Uterus (tissue), 4 donors: ENCODE measurements around the gene NOXA1. TPM values are rescaled to one million over a fixed set of nuclear protein-coding genes. Genes with fewer than 3 reads are reported as not detected.
A peak's percentile ranks its signal among the peaks of the same experiment; 100 is the strongest.

ENCODE experiments used
- DNase-seq, 2 donors: peaks; one replicate each; pipeline ENCODE4 v3.0.0-alpha.2; 2019 to 2020
- H3K27ac ChIP-seq, 2 donors: fragments of 200-600 bp; sonication (generic); 1 replicate in 1 of 2; 2 replicates in 1 of 2; pipeline ENCODE4 v1.5.1; 2016 to 2018
- H3K27me3 ChIP-seq, 2 donors: fragments of 200-600 bp; sonication (generic); one replicate each; pipeline ENCODE4 v1.5.1; 2018 to 2019; ENCODE audit warnings: control low read depth in 1 of 2
- H3K36me3 ChIP-seq, 2 donors: fragments of 200-600 bp; sonication (generic); one replicate each; pipeline ENCODE4 v1.5.1; 2019; ENCODE audit warnings: control low read depth in 1 of 2
- H3K4me1 ChIP-seq, 2 donors: fragments of 200-600 bp; sonication (generic); one replicate each; pipeline ENCODE4 v1.5.1; 2018 to 2019; ENCODE audit warnings: control low read depth in 1 of 2
- H3K4me3 ChIP-seq, 2 donors: fragments of 200-600 bp; sonication (generic); 1 replicate in 1 of 2; 2 replicates in 1 of 2; pipeline ENCODE4 v1.5.1; 2018 to 2019; ENCODE audit warnings: mild to moderate bottlenecking in 1 of 2
- H3K9me3 ChIP-seq, 2 donors: fragments of 200-600 bp; sonication (generic); one replicate each; pipeline ENCODE4 v1.5.1; 2019; ENCODE audit warnings: control low read depth in 1 of 2
- CTCF ChIP-seq, 4 experiments: fragments of 200-600 bp in 2 of 4; fragments of 450-650 bp in 2 of 4; sonication (generic) in 2 of 4; IDR thresholded peaks; one replicate each; pipeline ENCODE4 v1.5.1; 2016 to 2019; ENCODE audit warnings: antibody characterized with exemption in 4 of 4, mild to moderate bottlenecking in 2 of 4, moderate library complexity in 1 of 4
- POLR2A ChIP-seq, 2 donors: fragments of 450-650 bp; IDR thresholded peaks; one replicate each; pipeline ENCODE4 v1.6.1; 2016; ENCODE audit warnings: antibody characterized with exemption in 2 of 2, mild to moderate bottlenecking in 1 of 2, moderate library complexity in 1 of 2
- intact Hi-C: fragments of 100-400 bp; cut with DNase I; formaldehyde crosslinking; loops from one replicate; pipeline ENCODE4 v1.15.1; 2023; ENCODE audit warnings: low total_unique reads
- total RNA-seq, 4 donors: library from RNA; depleted of rRNA in 3 of 4; stranded (reverse); fragments of >200 nt in 3 of 4; gene quantifications; one replicate each; pipeline versions ENCODE4 v1.1.0 to v1.2.4, GENCODE V29; 2014 to 2023
- donor health status: DM: yes; HTN: yes; CAD: no.

NOXA1 gene
- total RNA-seq, 4 donors from 2014 or later, result 0.29 to 13.3 (median 3.4) TPM

- Histone ChIP-seq H3K4me3 (peak overlapping the region in 1 of 2 donors; percentile 18), H3K9me3 (no peaks in the 10 kb centered on the region), H3K27me3 (no peaks in the 10 kb centered on the region), H3K4me1 (peaks cover 0 to 8% of the 10 kb centered on the region in 2 donors), H3K36me3 (no peaks in the 10 kb centered on the region), H3K27ac (no peak overlapping the region)
- intact Hi-C loops, result loop anchor here (10.0 kb wide), 1 partner anchor 112 kb away; the partner anchor contains the start of gene NRARP
- DNase-seq, result no peak
- no peak for TF ChIP-seq POLR2A (IDR thresholded peaks at IDR 0.05)
- TF ChIP-seq CTCF (IDR thresholded peaks at IDR 0.05), result no peak
Observed at GRCh38 chr9:137416563-137417151, 6.5 kb upstream of the NOXA1 start.

- H3K4me1 ChIP-seq, result peaks cover 0 to 2% of the 10 kb centered on the region in 2 donors
- no peaks in the 10 kb centered on the region for H3K27me3 ChIP-seq
- no peak for DNase-seq
- H3K36me3 ChIP-seq, result no peaks in the 10 kb centered on the region
- H3K9me3 ChIP-seq, result no peaks in the 10 kb centered on the region
- H3K27ac ChIP-seq, result no peak overlapping the region
- TF ChIP-seq POLR2A (IDR thresholded peaks at IDR 0.05) (no peak), CTCF (IDR thresholded peaks at IDR 0.05) (no peak)
- H3K4me3 ChIP-seq, result peak overlapping the region in 1 of 2 donors; percentile 18
- intact Hi-C loops, result loop anchor here (10.0 kb wide), 1 partner anchor 113 kb away; the partner anchor contains the start of gene NRARP
Observed at GRCh38 chr9:137417161-137418021, 5.8 kb upstream of the NOXA1 start.

GRCh38 chr9:137421838-137422603 lies 1.2 kb upstream of the NOXA1 start:
- H3K27ac ChIP-seq, result peak overlapping the region; percentile 75 to 90
- no peaks in the 10 kb centered on the region for H3K36me3 ChIP-seq
- no peak for DNase-seq
- no peak for TF ChIP-seq CTCF (IDR thresholded peaks at IDR 0.05)
- TF ChIP-seq POLR2A (IDR thresholded peaks at IDR 0.05), result no peak
- no peaks in the 10 kb centered on the region for H3K27me3 ChIP-seq
- H3K4me3 ChIP-seq, result peak overlapping the region; percentile 57 to 98
- H3K4me1 ChIP-seq, result peaks cover 0 to 9% of the 10 kb centered on the region in 2 donors
- no peaks in the 10 kb centered on the region for H3K9me3 ChIP-seq
- intact Hi-C loops, result no loop called here

GRCh38 chr9:137423514-137424291 lies 510 bp downstream of the NOXA1 start:
- intact Hi-C loops, result no loop called here
- peak overlapping the region; percentile 57 to 98 for H3K4me3 ChIP-seq
- peaks cover 0 to 9% of the 10 kb centered on the region in 2 donors for H3K4me1 ChIP-seq
- peak overlapping the region; percentile 75 to 90 for H3K27ac ChIP-seq
- H3K27me3 ChIP-seq, result no peaks in the 10 kb centered on the region
- H3K36me3 ChIP-seq, result no peaks in the 10 kb centered on the region
- no peaks in the 10 kb centered on the region for H3K9me3 ChIP-seq
- no peak for TF ChIP-seq POLR2A (IDR thresholded peaks at IDR 0.05)
- no peak for TF ChIP-seq CTCF (IDR thresholded peaks at IDR 0.05)
- peak; percentile 41 to 61 for DNase-seq
